Stimulated activated CD8-positive, alpha-beta memory T cell treated with anti-CD3 and anti-CD28 coated beads, Interleukin-4, amount 100 ng/mL, for 24 hours (primary cell): ENCODE measurements around the gene MARCHF4.

Experiments used
- DNase-seq: peaks from one replicate; pipeline ENCODE4 v3.0.0-alpha.2; 2020; ENCODE audit warnings: low read depth

Gene MARCHF4

GRCh38 chr2:216371721-216372702 lies at the start of gene MARCHF4:
Gene MARCHF4, minus strand, starts transcription at chr2:216372483. Its CDS starts 2,223 bp downstream, at chr2:216370260.
- peak; percentile 50 for DNase-seq

GRCh38 chr2:216420367-216421101 lies 48.3 kb upstream of the MARCHF4 start:
- DNase-seq: no peak

GRCh38 chr2:216418981-216419380 lies 46.7 kb upstream of the MARCHF4 start:
- no peak for DNase-seq

GRCh38 chr2:216416571-216417307 lies 44.5 kb upstream of the MARCHF4 start:
- DNase-seq: no peak

GRCh38 chr2:216415541-216415940 lies 43.3 kb upstream of the MARCHF4 start:
- DNase-seq: no peak

- no peak for DNase-seq
Observed at GRCh38 chr2:216414772-216415319, 42.6 kb upstream of the MARCHF4 start.

- no peak for DNase-seq
Observed at GRCh38 chr2:216413882-216414281, 41.6 kb upstream of the MARCHF4 start.

GRCh38 chr2:216412022-216412999 lies 40.0 kb upstream of the MARCHF4 start, which contains the start of gene SMARCAL1:
Gene SMARCAL1, plus strand, starts transcription at chr2:216412484. Its CDS starts 2,221 bp downstream, at chr2:216414705.
- DNase-seq: peak; percentile 98

GRCh38 chr2:216410550-216410949 lies 38.3 kb upstream of the MARCHF4 start:
- DNase-seq: no peak

GRCh38 chr2:216408426-216409290 lies 36.4 kb upstream of the MARCHF4 start:
- DNase-seq: no peak

- DNase-seq: no peak
Observed at GRCh38 chr2:216406826-216407225, 34.5 kb upstream of the MARCHF4 start.

- no peak for DNase-seq
Observed at GRCh38 chr2:216405588-216405987, 33.3 kb upstream of the MARCHF4 start.

- DNase-seq: peak; percentile 22
Observed at GRCh38 chr2:216404010-216404618, 31.8 kb upstream of the MARCHF4 start.

- DNase-seq: no peak
Observed at GRCh38 chr2:216402751-216403150, 30.5 kb upstream of the MARCHF4 start.

- no peak for DNase-seq
Observed at GRCh38 chr2:216399621-216400020, 27.3 kb upstream of the MARCHF4 start.

GRCh38 chr2:216394881-216395280 lies 22.6 kb upstream of the MARCHF4 start:
- DNase-seq: no peak

GRCh38 chr2:216392945-216393840 lies 20.9 kb upstream of the MARCHF4 start:
- no peak for DNase-seq

GRCh38 chr2:216392018-216392562 lies 19.8 kb upstream of the MARCHF4 start:
- DNase-seq: no peak
